ENCODE results near the gene C19orf44.

- TF ChIP-seq POLR2A (IDR thresholded peaks at IDR 0.05; ENCODE audit: low read depth, low read length) (no peak), MAFK (IDR thresholded peaks at IDR 0.05; ENCODE audit: low read depth, low read length) (no peak), CTCF (conservative IDR thresholded peaks at IDR 0.05; ENCODE audit: low read depth, low read length) (no peak), RAD21 (IDR thresholded peaks at IDR 0.05; ENCODE audit: low read length) (no peak)
These were observed 70.5 kb downstream of the C19orf44 start for GRCh38 chr19:16566702-16567101.

Data from IMR-90 (cell line).